GM18507 (cell line): ENCODE data around the gene CD79B.
"Not testable (repeated sequence)": the region's sequence is repeated elsewhere in the genome, so short reads cannot be mapped to it uniquely, and the experiment has no call there.

Source experiments
- DNase-seq: peaks from one replicate; pipeline ENCODE4 v3.0.0; 2011; ENCODE audit warnings: low read depth; ENCODE audit not compliant: insufficient read length; ENCODE audit errors: extremely low spot score
- FAIRE-seq: peaks from 2 replicates; lab custom pipeline; 2011; peaks lifted over from hg19 to GRCh38; lab: Jason Lieb, UNC

The CD79B gene

DNA sequence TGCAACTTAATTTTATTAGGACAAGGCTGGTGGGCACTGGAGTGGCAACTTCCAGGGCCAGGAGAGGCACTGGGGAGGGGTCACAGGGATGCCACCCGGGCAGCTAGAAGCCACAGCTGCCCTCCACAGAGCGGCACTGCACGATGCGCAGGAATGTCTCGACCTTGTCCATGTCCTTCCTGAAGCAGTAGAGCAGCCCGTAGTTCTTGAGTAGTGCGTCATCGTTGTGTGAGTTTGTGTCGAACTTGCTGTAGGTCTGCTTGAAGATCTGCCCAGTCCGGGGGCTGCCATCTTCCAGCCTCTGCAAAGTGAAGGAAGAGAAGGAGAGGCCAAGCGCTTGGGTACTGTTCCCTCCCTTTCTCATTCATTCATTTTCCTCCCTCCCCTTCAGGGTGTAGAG lies 14.9 kb downstream of the CD79B start:
- FAIRE-seq, DNase-seq: not testable (repeated sequence)

DNA sequence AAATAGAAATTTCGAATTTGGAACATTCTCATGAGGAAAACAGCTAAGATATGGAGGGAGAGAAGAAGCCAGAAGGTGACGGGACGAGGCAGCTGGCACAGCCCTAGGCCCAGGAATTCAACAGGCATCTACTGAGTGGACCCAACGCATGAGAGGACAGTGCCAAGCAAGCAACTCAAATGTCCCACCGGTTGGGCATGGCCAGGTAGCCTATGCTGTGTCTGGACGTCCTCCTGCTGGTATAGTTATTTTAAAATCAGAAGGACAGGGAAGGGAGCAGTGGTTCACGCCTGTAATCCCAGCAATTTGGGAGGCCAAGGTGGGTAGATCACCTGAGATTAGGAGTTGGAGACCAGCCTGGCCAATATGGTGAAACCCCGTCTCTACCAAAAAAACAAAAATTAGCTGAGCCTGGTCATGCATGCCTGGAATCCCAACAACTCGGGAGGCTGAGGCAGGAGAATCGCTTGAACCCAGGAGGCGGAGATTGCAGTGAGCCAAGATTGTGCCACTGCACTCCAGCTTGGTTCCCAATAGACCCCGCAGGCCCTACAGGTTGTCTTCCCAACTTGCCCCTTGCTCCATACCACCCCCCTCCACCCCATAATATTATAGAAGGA lies 15.5 kb downstream of the CD79B start:
- no peak for DNase-seq
- FAIRE-seq, result no peak

DNA sequence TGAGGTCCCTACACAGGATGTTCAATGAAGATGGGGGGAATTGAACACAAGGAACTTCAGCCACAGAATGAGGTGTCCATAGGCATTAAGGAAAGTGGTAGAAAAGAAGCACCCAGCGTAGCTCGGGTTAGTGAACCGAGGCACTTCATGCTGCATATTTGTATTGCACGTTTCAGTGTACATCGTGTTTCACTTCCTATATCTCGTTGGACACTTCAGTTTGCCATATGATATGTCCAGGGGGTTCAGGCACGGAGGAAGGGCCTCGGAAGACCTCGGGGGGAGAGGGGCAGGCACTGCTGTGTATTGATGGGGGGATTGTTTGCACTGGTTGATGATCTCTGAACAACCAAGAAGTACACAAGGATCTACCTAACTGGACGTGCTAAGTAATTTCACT lies 16.4 kb downstream of the CD79B start:
- peak; percentile 79 for FAIRE-seq
- not testable (repeated sequence) for DNase-seq

DNA sequence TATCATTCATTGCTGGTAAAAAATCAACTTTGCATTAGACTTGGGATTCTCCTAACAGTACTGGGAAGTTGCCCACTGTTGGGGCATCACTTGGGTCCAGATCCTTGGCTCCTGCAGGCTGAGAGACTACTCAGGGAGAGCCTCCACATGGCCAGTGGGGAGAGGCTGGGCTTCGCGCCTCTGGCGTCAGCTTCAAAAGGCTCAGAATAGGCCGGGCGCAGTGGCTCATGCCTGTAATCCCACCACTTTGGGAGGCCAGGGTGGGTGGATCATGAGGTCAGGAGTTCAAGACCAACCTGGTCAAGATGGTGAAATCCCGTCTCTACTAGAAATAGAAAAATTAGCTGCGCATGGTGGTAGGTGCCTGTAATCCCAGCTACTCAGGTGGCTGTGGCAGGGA lies 17.7 kb downstream of the CD79B start:
- FAIRE-seq (no peak), DNase-seq (no peak)

DNA sequence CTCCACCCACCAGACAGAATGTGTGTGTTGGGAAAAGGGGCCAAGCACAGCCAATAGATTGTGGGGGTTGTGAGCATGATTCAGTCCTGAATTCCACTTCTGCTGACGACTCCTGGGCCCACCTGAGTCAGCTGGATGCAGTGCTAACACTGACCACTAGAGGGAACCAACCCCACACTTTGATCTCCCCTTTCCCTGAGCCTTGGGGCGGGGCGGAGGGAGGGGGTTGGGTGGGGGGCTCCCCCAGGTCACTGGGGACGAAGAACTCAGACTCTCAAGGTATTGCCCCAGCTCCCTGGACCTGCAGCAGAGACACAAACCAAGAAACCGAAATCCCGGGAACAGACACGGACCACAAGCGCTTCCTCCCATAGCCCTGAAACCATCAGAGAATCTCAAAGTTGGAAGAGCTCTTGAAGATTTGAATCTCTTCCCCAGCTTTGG lies 20.5 kb downstream of the CD79B start:
- DNase-seq (no peak), FAIRE-seq (peak; percentile 48)

DNA sequence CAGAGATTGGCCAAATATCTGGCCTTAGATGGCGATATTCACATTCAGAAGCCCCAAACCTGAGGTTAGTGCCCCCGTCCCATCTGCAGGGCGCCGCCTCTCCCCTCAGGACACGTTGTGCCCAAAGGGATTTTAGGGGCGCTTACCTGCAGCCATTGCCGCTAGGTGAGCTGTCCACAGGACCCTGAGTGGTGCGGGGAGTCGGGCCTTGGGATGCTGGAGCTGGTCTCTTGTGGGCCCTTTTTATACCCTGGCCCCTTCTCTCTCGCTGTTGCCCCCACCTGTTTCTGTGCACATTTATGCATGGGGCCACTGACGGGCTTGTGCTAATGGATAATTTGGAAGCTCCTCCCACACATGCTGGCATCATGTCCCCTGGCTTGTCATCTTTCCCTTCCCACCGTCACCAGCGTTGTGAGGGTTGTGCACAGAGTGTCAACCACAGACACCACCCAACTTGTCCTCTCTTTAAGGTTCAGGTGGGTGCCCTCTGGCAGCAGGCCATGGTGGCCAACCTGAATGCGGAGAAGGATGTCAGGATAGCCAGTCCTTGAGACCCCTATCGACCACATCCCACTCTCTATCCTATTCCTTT lies 21.0 kb downstream of the CD79B start, which contains the start of gene CSHL1:
Gene CSHL1 (minus strand): TSS at position 218 of the 595 bp plus-strand sequence. CDS start 62 bp downstream, at position 156.
- no peak for DNase-seq
- no peak for FAIRE-seq

DNA sequence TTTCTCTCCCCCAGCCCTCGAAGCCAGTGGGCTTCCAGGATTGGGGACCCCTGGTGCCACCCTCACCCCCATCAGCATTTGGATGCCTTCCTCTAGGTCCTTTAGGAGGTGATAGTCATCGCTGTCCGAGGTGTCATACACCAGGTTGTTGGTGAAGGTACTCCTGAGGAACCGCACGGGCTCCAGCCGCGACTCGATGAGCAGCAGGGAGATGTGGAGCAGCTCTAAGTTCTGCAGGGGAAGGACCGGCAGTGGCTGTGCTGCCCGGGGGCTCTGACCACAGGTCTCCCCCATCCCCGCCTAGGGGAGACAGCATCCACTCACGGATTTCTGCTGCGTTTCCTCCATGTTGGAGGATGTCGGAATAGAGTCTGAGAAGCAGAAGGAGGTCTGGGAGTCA lies 22.0 kb downstream of the CD79B start:
- DNase-seq (no peak), FAIRE-seq (no peak)

DNA sequence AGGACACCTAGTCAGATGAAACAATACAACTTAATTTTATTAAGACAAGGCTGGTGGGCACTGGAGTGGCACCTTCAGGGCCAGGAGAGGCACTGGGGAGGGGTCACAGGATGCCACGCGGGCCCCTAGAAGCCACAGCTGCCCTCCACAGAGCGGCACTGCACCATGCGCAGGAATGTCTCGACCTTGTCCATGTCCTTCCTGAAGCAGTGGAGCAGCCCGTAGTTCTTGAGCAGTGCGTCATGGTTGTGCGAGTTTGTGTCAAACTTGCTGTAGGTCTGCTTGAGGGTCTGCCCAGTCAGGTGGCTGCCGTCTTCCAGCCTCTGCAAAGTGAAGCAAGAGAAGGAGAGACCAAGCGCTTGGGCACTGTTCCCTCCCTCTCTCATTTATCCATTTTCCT lies 22.5 kb downstream of the CD79B start:
- not testable (repeated sequence) for FAIRE-seq, DNase-seq

DNA sequence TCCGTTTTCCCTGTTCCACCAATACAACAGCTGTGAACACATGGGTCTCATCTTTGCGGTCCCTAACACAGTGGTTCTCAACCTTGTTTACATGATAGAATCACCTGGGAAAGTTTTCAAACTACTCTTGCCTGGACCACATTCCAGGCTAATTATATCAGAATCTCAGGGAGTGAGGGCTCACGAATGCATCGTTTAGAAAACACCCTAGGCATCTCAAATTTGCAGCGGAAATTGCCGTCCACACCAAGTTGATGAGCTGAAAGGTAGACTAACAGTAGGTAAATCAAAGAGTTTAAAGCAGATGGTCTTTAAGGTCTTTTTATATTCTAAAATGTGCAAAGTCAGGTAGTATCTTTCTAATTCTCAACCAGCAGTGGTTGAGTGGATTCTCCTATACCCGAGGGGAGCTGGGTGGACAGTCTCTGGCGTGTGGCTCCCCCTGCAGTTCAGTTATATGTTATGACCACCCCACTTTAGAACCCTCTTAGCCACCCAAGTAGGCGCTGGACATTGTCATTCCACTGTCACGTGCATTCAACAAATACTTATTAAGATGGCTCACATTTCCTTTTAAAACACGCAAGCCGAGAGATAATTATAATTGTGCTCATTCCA lies 24.9 kb downstream of the CD79B start:
- not testable (repeated sequence) for FAIRE-seq, DNase-seq

DNA sequence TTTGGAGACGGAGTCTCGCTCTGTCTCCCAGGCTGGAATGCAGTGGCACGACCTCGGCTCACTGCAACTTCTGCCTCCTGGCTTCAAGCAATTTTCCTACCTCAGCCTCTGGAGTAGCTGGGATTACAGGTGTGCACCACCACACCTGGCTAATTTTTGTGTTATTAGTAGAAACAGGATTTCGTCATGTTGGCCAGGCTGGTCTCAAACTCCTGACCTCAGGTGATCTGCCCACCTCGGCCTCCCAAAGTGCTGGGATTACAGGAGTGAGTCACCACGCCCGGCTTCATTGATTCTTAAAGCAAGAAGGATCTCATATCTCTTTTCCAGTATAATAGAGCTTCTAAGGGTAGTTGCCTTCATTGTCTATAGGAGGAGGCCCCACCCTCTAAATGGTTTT lies 27.3 kb downstream of the CD79B start:
- DNase-seq, FAIRE-seq: not testable (repeated sequence)

DNA sequence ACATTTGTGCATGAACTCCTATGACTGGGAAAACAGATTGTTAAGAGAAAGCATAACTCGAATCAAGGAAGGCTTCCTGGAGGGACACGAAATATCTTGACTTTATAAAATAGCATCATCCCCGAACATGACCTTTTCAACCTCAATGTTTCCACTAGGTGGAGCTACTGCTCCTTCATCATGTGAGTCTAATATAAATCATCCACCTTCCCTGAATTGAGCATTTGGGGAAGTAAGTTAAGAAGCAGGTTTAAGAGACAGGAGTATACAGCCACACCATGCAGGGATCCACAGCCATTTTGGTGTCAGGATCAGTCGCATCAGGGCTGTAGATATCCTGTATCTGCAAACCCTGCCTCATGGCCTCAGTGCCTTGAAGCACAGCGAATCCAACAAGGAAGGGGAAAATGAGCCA lies 28.3 kb downstream of the CD79B start:
- not testable (repeated sequence) for DNase-seq
- peak; percentile 63 for FAIRE-seq

DNA sequence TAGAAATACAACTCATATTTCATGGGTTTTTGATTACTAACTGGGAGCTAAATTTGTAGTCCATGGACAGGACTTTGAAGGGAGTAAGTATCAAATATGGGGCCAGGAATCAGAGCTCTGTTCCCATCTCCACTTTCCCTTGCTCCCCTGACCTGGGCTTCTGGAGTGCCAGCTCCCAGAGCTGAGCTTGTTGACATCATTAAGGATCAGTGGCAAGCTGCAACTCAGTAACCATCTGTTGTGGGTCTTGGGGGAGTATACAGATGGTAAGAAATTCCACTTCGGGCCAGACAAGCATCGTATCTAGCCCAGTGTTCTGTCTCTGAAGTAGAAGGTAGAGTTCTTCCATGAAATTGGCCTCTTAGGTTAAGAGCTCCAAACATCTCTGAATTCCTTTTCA lies 30.2 kb downstream of the CD79B start:
- FAIRE-seq, DNase-seq: not testable (repeated sequence)

DNA sequence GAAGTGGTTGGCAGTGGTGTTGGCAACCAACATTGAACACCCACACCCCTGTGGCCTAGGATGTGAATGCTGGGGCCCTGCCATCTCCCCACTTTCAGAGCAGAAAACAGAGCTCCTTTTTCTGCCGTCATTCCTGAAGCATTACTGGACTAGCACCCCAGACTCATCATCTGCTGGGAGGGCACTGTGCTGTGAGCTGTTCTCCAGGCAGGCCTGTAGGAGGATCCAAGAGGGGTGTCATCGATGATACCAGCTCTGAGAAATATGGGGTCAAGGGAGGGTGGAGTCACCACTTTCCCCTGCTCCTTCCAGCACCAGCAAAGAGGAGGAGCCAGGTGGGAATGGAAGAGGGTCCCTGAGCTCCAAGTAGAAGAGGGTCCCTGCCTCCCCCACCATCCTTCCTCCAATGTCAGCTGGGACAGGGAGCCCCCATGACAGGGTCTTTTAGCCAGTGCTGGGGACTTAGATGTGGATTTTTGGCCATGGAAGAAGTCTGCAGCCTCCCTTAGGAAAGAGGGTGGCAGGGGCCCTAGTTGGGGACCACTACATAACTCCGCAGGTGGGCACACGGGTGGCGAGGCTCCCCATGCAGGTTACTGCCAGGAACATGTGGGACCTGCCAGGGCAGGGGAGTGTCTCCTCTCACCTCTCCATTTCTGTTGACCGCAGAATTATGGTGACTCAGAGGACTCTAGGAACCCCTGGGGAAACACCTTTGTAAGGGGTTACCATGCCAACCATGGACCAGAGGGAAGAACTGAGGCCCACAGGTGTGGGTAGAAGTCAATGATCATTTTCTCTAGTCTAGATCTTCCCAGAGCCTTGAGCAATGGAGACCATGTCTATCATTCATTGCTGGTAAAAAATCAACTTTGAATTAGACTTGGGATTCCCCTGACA lies 33.0 kb downstream of the CD79B start:
- FAIRE-seq, DNase-seq: not testable (repeated sequence)

DNA sequence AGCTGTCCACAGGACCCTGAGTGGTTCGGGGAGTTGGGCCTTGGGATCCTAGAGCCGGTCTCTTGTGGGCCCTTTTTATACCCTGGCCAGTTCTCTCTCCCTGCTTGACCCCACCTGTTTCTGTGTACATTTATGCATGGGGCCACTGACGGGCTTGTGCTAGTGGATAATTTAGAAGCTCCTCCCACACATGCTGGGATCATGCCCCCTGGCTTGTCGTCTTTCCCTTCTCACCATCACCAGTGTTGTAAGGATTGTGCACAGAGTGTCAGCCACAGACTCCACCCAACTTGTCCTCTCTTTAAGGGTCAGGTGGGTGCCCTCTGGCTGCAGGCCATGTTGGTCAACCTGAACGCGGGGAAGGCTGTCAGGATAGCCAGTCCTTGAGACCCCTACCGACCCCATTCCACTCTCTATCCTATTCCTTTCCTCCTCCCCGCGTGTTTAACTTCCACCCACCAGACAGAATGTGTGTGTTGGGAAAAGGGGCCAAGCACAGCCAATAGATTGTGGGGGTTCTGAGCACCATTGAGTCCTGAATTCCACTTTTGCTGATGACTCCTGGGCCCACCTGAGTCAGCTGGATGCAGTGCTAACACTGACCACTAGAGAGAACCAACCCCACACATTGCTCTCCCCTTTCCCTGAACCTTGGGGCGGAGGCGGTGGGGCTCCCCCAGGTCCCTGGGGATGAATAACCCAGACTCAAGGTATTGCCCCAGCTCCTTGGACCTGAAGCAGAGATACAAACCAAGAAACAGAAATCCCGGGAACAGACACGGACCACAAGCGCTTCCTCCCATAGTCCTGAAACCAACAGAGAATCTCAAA lies 35.4 kb downstream of the CD79B start, which contains the start of gene CSH1:
Gene CSH1 (minus strand): TSS at position 51 of the 831 bp plus-strand sequence. CDS start 63 bp downstream, outside the sequence.
- FAIRE-seq, DNase-seq: not testable (repeated sequence)

DNA sequence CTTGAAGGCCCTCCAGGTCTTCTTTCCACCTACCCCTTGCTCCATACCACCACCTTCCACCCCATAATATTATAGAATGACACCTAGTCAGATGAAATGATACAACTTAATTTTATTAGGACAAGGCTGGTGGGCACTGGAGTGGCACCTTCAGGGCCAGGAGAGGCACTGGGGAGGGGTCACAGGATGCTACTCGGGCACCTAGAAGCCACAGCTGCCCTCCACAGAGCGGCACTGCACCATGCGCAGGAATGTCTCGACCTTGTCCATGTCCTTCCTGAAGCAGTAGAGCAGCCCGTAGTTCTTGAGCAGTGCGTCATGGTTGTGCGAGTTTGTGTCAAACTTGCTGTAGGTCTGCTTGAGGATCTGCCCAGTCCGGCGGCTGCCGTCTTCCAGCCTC lies 37.3 kb downstream of the CD79B start:
- not testable (repeated sequence) for FAIRE-seq, DNase-seq

DNA sequence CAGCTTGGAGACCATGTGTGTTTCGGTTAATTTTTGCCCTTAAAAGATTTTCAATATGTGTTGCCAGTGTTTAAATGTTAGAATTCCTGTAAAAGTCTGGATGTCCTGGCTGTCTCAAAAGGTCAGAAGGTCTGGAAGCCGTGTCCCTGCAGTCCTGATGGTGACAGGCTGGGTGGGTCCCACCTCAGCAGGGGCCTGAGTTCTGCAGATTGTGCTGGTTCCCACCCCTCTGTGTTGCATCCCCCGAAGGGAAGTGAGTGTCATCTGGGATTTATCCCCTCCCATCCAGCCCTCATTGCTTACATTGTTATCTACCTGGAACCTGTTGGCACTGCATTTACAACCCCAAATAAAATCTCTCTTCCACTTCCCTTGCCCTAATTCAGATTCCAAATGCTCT lies 38.1 kb downstream of the CD79B start:
- FAIRE-seq, DNase-seq: not testable (repeated sequence)

DNA sequence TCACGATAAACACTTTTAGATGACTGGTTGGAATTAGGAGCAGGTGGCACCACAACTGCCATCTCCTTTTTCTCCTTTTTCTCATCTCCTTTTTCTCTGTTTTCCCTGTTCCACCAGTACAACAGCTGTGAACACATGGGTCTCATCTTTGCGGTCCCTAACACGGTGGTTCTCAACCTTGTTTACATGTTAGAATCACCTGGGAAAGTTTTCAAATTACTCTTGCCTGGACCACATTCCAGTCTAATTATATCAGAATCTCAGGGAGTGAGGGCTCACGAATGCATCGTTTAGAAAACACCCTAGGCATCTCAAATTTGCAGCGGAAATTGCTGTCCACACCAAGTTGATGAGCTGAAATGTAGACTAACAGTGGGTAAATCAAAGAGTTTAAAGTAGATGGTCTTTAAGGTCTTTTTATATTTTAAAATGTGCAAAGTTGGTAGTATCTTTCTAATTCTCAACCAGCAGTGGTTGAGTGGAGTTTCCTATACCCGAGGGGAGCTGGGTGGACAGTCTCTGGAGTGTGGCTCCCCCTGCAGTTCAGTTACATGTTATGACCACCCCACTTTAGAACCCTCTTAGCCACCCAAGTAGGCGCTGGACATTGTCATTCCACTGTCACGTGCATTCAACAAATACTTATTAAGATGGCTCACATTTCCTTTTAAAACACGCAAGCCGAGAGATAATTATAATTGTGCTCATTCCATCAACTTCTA lies 39.7 kb downstream of the CD79B start:
- DNase-seq, FAIRE-seq: not testable (repeated sequence)
